Psoas muscle (tissue), 8 donors: Measurements from ENCODE around the gene FAM131A. TPM values are rescaled to one million over a fixed set of nuclear protein-coding genes. Genes with fewer than 3 reads are reported as not detected.

Experiments used
- ATAC-seq, 4 donors: fragments of 200-7000 bp; cut with Tn5 transposase; one replicate each; pipeline ENCODE4 v1.9.1; 2020; ENCODE audit warnings: moderate library complexity in 3 of 4, mild to moderate bottlenecking in 2 of 4
- DNase-seq, 2 donors: peaks; one replicate each; pipeline ENCODE4 v3.0.0-alpha.2; 2020
- H3K27ac ChIP-seq: fragments of 200-600 bp; one replicate; pipeline ENCODE4 v1.8.0; 2022
- H3K27me3 ChIP-seq, 3 donors: fragments of 200-600 bp in 1 of 3; one replicate each; pipeline versions ENCODE4 v1.6.1 to v1.8.0; 2013 to 2022; ENCODE audit warnings: low read length in 2 of 3, mild to moderate bottlenecking in 2 of 3, moderate library complexity in 1 of 3; ENCODE audit not compliant: insufficient read depth in 3 of 3
- H3K36me3 ChIP-seq, 2 donors: fragments of 200-600 bp in 1 of 2; one replicate each; pipeline versions ENCODE4 v1.6.1 to v1.8.0; 2013 to 2022; ENCODE audit warnings: low read depth in 1 of 2, mild to moderate bottlenecking in 1 of 2, moderate library complexity in 1 of 2; ENCODE audit not compliant: insufficient read depth in 1 of 2
- H3K4me1 ChIP-seq: fragments of 200-600 bp; one replicate; pipeline ENCODE4 v1.8.0; 2022
- H3K4me3 ChIP-seq: fragments of 200-600 bp; one replicate; pipeline ENCODE4 v1.8.0; 2022; ENCODE audit warnings: mild to moderate bottlenecking
- H3K9me3 ChIP-seq: fragments of 200-600 bp; one replicate; pipeline ENCODE4 v1.8.0; 2022
- WGBS, 3 donors: extraction: QIAGEN DNeasy Blood & Tissue Kit; methylation state at CpG; one replicate each; pipeline versions ENCODE4 v1.1.6 to v1.1.7; 2013; 5-methylcytosine and 5-hydroxymethylcytosine counted together
- intact Hi-C, 2 donors: fragments of 100-400 bp; cut with DNase I; formaldehyde crosslinking; loops; one replicate each; pipeline versions ENCODE4 v1.11.0 to v1.14.2; 2022
- polyA plus RNA-seq, 3 donors: library from polyadenylated mRNA; stranded (reverse); fragments of 200-250 nt; gene quantifications; one replicate each; pipeline ENCODE4 v1.2.3, GENCODE V29; 2013
- total RNA-seq, 4 donors: library from RNA; stranded (reverse); fragmentation: NEBNext Ultra II Directional in 2 of 4; extraction: Animal tissue kit (Norgen Biotek cat#: 25700) in 2 of 4; gene quantifications; one replicate each; pipeline versions ENCODE4 v1.2.1 to v1.2.4, GENCODE V29; 2021 to 2023
- TF ChIP-seq, protein P1 (sequence below): fragments of 200-600 bp; IDR thresholded peaks from one replicate; pipeline ENCODE4 v1.8.0; 2022; ENCODE audit warnings: antibody characterized with exemption
- donor health status: healthy with polysubstance abuse.
- donor health status: DM: no; HTN: no; CAD: no; lungs with moderate emphysema.
- donor health status: Bipolar disorder and iron deficiency.
- donor health status: healthy.
- donor health status: DM: yes; HTN: yes; CAD: no.
- donor health status: DM: no; HTN: no; CAD: no.
- donor health status: DM: no; HTN: no; CAD: no.
- donor health status: DM: yes; HTN: yes; CAD: no.

The FAM131A gene
- total and polyA plus RNA-seq, 7 donors: 12.6 to 26.8 (median 13.9) TPM

DNA sequence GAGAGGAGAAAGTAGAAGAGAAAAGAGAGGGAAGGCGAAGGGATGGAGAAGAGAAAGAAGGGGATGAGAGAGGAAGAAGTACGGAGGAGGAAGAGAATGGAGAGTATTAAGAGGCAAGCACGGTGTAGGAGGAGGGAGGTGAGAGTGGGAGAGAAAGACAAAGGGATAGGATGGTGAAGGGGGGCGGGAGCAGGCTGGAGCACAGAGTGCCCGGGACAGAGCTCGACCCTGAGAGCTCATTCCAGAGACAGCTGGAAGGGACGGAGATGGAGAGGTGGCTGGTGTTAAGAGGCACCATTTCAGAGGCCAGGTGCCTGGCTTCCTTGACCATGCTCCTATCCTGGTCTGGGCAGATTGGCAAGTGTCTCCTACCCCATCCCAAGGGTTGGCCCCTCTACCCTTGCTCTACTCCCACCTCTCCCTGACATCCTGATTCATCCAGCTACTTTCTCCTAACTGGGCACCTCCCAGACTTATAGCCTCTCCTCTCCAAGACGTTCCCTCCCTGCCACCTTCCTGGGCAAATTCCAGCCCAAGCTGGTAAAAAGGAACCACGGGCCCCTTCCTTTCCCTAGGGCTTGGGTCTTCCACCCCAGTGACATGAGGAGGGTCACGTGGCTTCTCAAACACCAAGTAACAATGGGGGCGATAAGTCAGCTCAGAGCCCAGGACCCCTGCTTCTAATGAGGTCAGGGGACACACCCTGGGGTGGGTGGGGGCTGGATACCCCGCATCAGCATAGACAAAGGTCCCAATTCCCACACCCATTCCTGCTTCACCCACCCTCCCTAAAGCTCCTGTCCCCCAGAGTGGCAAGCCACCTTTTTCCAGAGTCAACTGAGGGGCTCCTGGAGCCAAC, 22.9 kb downstream of the FAM131A start:
- intact Hi-C loops: no loop called here
- DNase-seq (no peak), ATAC-seq (no peak)
- Histone ChIP-seq H3K27ac (no peak overlapping the region), H3K9me3 (no peaks in the 10 kb centered on the region), H3K27me3 (no peaks in the 10 kb centered on the region), H3K4me1 (peaks cover 11% of the 10 kb centered on the region), H3K36me3 (peaks cover 0 to 13% of the 10 kb centered on the region in 2 donors), H3K4me3 (peak overlapping the region; percentile 96)
- TF ChIP-seq, protein P1, sequence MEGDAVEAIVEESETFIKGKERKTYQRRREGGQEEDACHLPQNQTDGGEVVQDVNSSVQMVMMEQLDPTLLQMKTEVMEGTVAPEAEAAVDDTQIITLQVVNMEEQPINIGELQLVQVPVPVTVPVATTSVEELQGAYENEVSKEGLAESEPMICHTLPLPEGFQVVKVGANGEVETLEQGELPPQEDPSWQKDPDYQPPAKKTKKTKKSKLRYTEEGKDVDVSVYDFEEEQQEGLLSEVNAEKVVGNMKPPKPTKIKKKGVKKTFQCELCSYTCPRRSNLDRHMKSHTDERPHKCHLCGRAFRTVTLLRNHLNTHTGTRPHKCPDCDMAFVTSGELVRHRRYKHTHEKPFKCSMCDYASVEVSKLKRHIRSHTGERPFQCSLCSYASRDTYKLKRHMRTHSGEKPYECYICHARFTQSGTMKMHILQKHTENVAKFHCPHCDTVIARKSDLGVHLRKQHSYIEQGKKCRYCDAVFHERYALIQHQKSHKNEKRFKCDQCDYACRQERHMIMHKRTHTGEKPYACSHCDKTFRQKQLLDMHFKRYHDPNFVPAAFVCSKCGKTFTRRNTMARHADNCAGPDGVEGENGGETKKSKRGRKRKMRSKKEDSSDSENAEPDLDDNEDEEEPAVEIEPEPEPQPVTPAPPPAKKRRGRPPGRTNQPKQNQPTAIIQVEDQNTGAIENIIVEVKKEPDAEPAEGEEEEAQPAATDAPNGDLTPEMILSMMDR: no peak
- WGBS, 3 donors: 70 to 76% (median 74%) methylated on average over 12 of the region's 12 CpGs

DNA sequence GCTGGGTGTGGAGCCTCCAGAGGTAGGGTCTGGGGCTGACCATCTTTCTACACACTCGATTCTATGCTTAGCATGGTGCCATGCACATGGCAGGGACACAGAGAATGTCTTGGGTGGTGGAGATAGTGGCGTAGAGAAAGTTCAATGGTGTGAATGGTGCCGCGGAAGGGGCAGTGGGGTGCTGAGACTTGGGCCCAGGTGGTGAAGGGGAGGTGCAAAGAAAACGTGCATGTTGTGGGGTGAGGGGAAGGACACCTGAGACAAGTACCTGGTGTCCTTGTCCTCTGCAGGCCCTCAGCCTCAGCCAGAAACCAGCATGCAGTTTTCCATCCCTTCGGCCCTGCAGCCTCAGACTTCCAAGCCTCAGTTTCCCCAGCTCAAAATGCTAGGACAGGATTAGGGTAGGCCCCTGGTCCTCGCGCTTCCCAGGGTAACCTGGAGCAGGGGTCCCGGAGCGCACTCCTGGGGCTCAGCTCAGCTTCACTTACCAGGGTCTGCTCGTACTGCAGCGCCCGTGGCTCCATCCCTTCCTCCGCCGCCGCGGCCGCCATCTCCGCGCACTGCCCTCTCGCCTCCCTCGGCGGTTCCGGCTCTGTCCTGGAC, 23.6 kb downstream of the FAM131A start:
- H3K27me3 ChIP-seq: no peaks in the 10 kb centered on the region
- TF ChIP-seq, protein P1: no peak
- intact Hi-C loops: no loop called here
- no peak for DNase-seq
- WGBS, 3 donors: 8 to 10% (median 8%) methylated on average over 23 to 24 of the region's 24 CpGs
- peaks cover 11% of the 10 kb centered on the region for H3K4me1 ChIP-seq
- ATAC-seq: no peak
- H3K4me3 ChIP-seq: peak overlapping the region; percentile 96
- no peaks in the 10 kb centered on the region for H3K9me3 ChIP-seq
- H3K27ac ChIP-seq: peak overlapping the region; percentile 98
- H3K36me3 ChIP-seq: peaks cover 0 to 18% of the 10 kb centered on the region in 2 donors

DNA sequence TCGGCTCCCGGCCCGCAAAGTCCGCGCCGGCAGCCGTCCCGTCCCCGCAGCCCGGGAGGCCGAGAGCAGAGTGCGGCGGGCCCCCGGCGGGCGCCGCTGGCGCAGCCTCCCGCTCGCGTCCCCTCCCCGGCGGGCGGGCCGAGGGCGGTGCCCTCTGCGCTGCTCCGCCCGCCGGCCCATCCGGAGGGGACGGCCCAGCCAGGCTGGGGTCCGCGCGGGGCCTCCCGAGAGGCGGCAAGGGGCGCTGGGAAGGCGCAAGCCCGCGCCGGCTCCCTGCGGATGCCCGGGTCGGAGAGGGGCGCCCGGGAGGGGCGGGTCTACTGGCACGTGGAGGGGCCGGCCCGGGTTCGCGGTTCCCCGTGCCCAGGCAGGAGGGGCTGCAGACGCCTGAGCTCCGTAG, 24.1 kb downstream of the FAM131A start, which contains the start of the genes CLCN2 and POLR2H:
Gene CLCN2, minus strand, starts transcription at position 74 of the 400 bp plus-strand sequence. CDS start 126 bp downstream, outside the sequence.
Gene POLR2H, plus strand, starts transcription at position 179 of the 400 bp plus-strand sequence. CDS start 1,783 bp downstream, outside the sequence.
- Histone ChIP-seq H3K9me3 (no peaks in the 10 kb centered on the region), H3K36me3 (peaks cover 0 to 23% of the 10 kb centered on the region in 2 donors), H3K4me3 (peak within 1 kb of the TSS; percentile 96), H3K4me1 (peaks cover 11% of the 10 kb centered on the region), H3K27ac (peak within 1 kb of the TSS; percentile 98), H3K27me3 (no peaks in the 10 kb centered on the region)
- ATAC-seq (peak; percentile 50 to 60 (median 56)), DNase-seq (peak; percentile 64 to 73)
- TF ChIP-seq, protein P1: no peak
- 0 to 1% (median 0%) methylated on average over 29 to 56 of the region's 56 CpGs for WGBS, 3 donors
- intact Hi-C loops: no loop called here

DNA sequence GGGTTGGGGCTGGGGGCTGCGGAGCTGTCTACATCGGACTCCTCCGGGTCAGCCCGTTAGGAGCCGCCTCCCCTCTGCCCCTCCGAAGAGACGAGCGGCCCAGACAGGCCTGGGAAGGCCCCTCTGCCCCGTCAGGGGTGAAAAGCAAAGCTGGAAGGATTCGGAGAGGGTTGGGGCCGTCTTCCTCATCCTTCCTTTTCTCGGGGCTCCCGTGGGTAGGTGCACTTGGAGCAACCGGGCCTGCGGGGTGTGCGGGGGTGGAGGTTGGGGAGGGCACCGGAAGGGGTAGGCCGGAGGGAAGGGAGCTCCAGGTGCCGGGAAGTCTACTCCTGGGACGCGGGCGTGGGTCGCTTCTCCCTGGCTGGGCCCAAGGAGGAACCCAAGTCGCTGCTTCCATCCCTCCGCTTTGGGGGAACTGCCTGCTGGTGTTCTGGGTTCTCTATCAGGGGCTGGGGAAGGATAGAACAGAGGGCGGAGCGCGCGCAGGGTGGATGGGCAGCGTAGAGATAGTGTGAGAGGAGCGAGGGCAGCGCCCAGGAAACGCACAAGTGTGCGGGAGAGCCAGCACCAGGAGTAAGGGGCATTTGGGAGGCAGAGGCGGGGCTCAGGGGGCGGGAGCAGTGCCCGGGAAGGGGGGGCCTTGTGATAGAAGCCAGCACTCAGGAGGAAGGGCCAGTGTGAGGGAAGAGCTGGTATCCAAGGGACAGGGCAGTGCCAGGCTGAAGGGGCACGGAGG, 24.7 kb downstream of the FAM131A start:
- H3K27ac ChIP-seq: peak overlapping the region; percentile 98
- H3K36me3 ChIP-seq: peaks cover 2 to 23% of the 10 kb centered on the region in 2 donors
- intact Hi-C loops: no loop called here
- no peaks in the 10 kb centered on the region for H3K27me3 ChIP-seq
- WGBS, 3 donors: 0 to 1% (median 0%) methylated on average over 33 to 38 of the region's 38 CpGs
- H3K4me1 ChIP-seq: peaks cover 11% of the 10 kb centered on the region
- TF ChIP-seq, protein P1: no peak
- H3K4me3 ChIP-seq: peak overlapping the region; percentile 96
- H3K9me3 ChIP-seq: no peaks in the 10 kb centered on the region
- ATAC-seq (peak; percentile 42 to 52 (median 48)), DNase-seq (peak; percentile 71 to 73)
